Activated naive CD4-positive, alpha-beta T cell treated with Interleukin-2 at 50 U/mL for 16 hours (primary cell): Measurements from ENCODE around the gene IFNA4.
"Not testable (repeated sequence)": the region's sequence is repeated elsewhere in the genome, so short reads cannot be mapped to it uniquely, and the experiment has no call there.

Experiments used
- DNase-seq: peaks from one replicate; pipeline ENCODE4 v3.0.0-alpha.2; 2020

Gene IFNA4

GRCh38 chr9:21187487-21187886 is at the start of gene IFNA4:
Gene IFNA4, minus strand, starts transcription at chr9:21187587. Its CDS starts 56 bp downstream, at chr9:21187531.
- DNase-seq = not testable (repeated sequence)

- DNase-seq = not testable (repeated sequence)
These were observed 49.0 kb upstream of the IFNA4 start for GRCh38 chr9:21236360-21236714.

- DNase-seq = peak; percentile 11
These were observed 48.3 kb upstream of the IFNA4 start for GRCh38 chr9:21235468-21236359.

- DNase-seq = no peak
These were observed 46.8 kb upstream of the IFNA4 start for GRCh38 chr9:21234153-21234687.

GRCh38 chr9:21233258-21233657 is 45.9 kb upstream of the IFNA4 start:
- DNase-seq = no peak

- DNase-seq = no peak
These were observed 40.7 kb upstream of the IFNA4 start, which contains the start of gene IFNA17 for GRCh38 chr9:21228122-21228521. Gene IFNA17, minus strand, starts transcription at chr9:21228222. Its CDS starts 49 bp downstream, at chr9:21228173.

- not testable (repeated sequence) for DNase-seq
These were observed 29.8 kb upstream of the IFNA4 start, which contains the start of gene IFNA16 for GRCh38 chr9:21217211-21217610. Gene IFNA16, minus strand, starts transcription at chr9:21217311. Its CDS starts 6 bp downstream, at chr9:21217305.

- DNase-seq = not testable (repeated sequence)
These were observed 26.3 kb upstream of the IFNA4 start for GRCh38 chr9:21213411-21214326.

- DNase-seq = not testable (repeated sequence)
These were observed 24.8 kb upstream of the IFNA4 start for GRCh38 chr9:21212160-21212559.

- DNase-seq = not testable (repeated sequence)
These were observed 23.4 kb upstream of the IFNA4 start for GRCh38 chr9:21210782-21211181.

- DNase-seq = no peak
These were observed 22.9 kb upstream of the IFNA4 start for GRCh38 chr9:21210311-21210710.

- DNase-seq = not testable (repeated sequence)
These were observed 19.7 kb upstream of the IFNA4 start, which contains the start of gene IFNA10 for GRCh38 chr9:21207043-21207442. Gene IFNA10, minus strand, starts transcription at chr9:21207143. Its CDS starts 46 bp downstream, at chr9:21207097.

- no peak for DNase-seq
These were observed 17.8 kb upstream of the IFNA4 start for GRCh38 chr9:21205204-21205603.

GRCh38 chr9:21202105-21202504 is 14.7 kb upstream of the IFNA4 start, which contains the start of gene IFNA7:
Gene IFNA7, minus strand, starts transcription at chr9:21202205. Its CDS starts 40 bp downstream, at chr9:21202165.
- not testable (repeated sequence) for DNase-seq

- DNase-seq = peak; percentile 32
These were observed 7.7 kb upstream of the IFNA4 start for GRCh38 chr9:21194867-21195776.

GRCh38 chr9:21182810-21183736 is 4.3 kb downstream of the IFNA4 start:
- DNase-seq = peak; percentile 8

GRCh38 chr9:21174671-21175070 is 12.7 kb downstream of the IFNA4 start:
- no peak for DNase-seq

- no peak for DNase-seq
These were observed 15.2 kb downstream of the IFNA4 start for GRCh38 chr9:21172156-21172555.

- DNase-seq = no peak
These were observed 16.0 kb downstream of the IFNA4 start for GRCh38 chr9:21171351-21171750.

- DNase-seq = not testable (repeated sequence)
These were observed 20.8 kb downstream of the IFNA4 start, which contains the start of gene IFNA21 for GRCh38 chr9:21166560-21166959. Gene IFNA21, minus strand, starts transcription at chr9:21166660. Its CDS starts 48 bp downstream, at chr9:21166612.
